Duodenal mucosa (tissue), 2 donors: ENCODE results near the gene FGF5.

ENCODE experiments used
- H3K27ac ChIP-seq: one replicate; pipeline ENCODE4 v1.7.0; 2013; ENCODE audit warnings: low read depth, low read length
- H3K27me3 ChIP-seq, 2 donors: one replicate each; pipeline ENCODE4 v1.7.0; 2013; ENCODE audit warnings: low read length in 2 of 2, control low read depth in 1 of 2; ENCODE audit not compliant: insufficient read depth in 2 of 2, control insufficient read depth in 1 of 2
- H3K36me3 ChIP-seq, 2 donors: one replicate each; pipeline ENCODE4 v1.7.0; 2013; ENCODE audit warnings: low read length in 2 of 2, control low read depth in 1 of 2; ENCODE audit not compliant: insufficient read depth in 2 of 2, control insufficient read depth in 1 of 2
- H3K4me1 ChIP-seq, 2 donors: one replicate each; pipeline ENCODE4 v1.7.0; 2013; ENCODE audit warnings: low read length in 2 of 2, control low read depth in 1 of 2; ENCODE audit not compliant: insufficient read depth in 2 of 2, control insufficient read depth in 1 of 2
- H3K4me3 ChIP-seq, 2 donors: one replicate each; pipeline ENCODE4 v1.7.0; 2013; ENCODE audit warnings: low read length in 2 of 2, low read depth in 1 of 2
- H3K9ac ChIP-seq, 2 donors: one replicate each; pipeline ENCODE4 v1.7.0; 2013; ENCODE audit warnings: low read length in 2 of 2, low read depth in 1 of 2
- H3K9me3 ChIP-seq, 2 donors: one replicate each; pipeline ENCODE4 v1.7.0; 2013; ENCODE audit warnings: low read length in 2 of 2, control low read depth in 1 of 2; ENCODE audit not compliant: control insufficient read depth in 1 of 2

FGF5 gene

GRCh38 chr4:80252953-80253352, 13.5 kb upstream of the FGF5 start:
- H3K4me3 ChIP-seq = no peak overlapping the region
- H3K4me1 ChIP-seq = no peaks in the 10 kb centered on the region
- H3K9me3 ChIP-seq = no peaks in the 10 kb centered on the region
- no peaks in the 10 kb centered on the region for H3K36me3 ChIP-seq
- H3K27me3 ChIP-seq = peaks cover 3 to 17% of the 10 kb centered on the region in 2 donors
- no peak overlapping the region for H3K9ac ChIP-seq
- H3K27ac ChIP-seq = no peak overlapping the region

GRCh38 chr4:80253510-80253909, 13.0 kb upstream of the FGF5 start:
- H3K4me3 ChIP-seq = no peak overlapping the region

GRCh38 chr4:80254114-80254513, 12.3 kb upstream of the FGF5 start:
- H3K4me1 ChIP-seq = no peaks in the 10 kb centered on the region
- H3K36me3 ChIP-seq = no peaks in the 10 kb centered on the region
- no peak overlapping the region for H3K9ac ChIP-seq
- H3K9me3 ChIP-seq = no peaks in the 10 kb centered on the region
- H3K27me3 ChIP-seq = peaks cover 3 to 17% of the 10 kb centered on the region in 2 donors
- no peak overlapping the region for H3K27ac ChIP-seq
- no peak overlapping the region for H3K4me3 ChIP-seq

More at GRCh38 chr4:80253510-80253909, 13.0 kb upstream of the FGF5 start:
- H3K9me3 ChIP-seq = no peaks in the 10 kb centered on the region
- peaks cover 3 to 17% of the 10 kb centered on the region in 2 donors for H3K27me3 ChIP-seq
- H3K4me1 ChIP-seq = no peaks in the 10 kb centered on the region
- no peak overlapping the region for H3K27ac ChIP-seq
- no peak overlapping the region for H3K9ac ChIP-seq
- H3K36me3 ChIP-seq = no peaks in the 10 kb centered on the region

- Histone ChIP-seq H3K27ac (no peak overlapping the region), H3K4me1 (no peaks in the 10 kb centered on the region), H3K4me3 (no peak overlapping the region), H3K9me3 (no peaks in the 10 kb centered on the region), H3K36me3 (no peaks in the 10 kb centered on the region), H3K27me3 (peaks cover 3 to 17% of the 10 kb centered on the region in 2 donors), H3K9ac (no peak overlapping the region)
Measured at GRCh38 chr4:80255329-80256095, 11.0 kb upstream of the FGF5 start.

GRCh38 chr4:80257851-80258250, 8.6 kb upstream of the FGF5 start:
- no peak overlapping the region for H3K4me3 ChIP-seq
- no peaks in the 10 kb centered on the region for H3K36me3 ChIP-seq
- H3K27ac ChIP-seq = no peak overlapping the region
- H3K27me3 ChIP-seq = peaks cover 4 to 19% of the 10 kb centered on the region in 2 donors
- no peaks in the 10 kb centered on the region for H3K4me1 ChIP-seq
- H3K9ac ChIP-seq = no peak overlapping the region
- H3K9me3 ChIP-seq = no peaks in the 10 kb centered on the region

GRCh38 chr4:80259012-80259411, 7.5 kb upstream of the FGF5 start:
- H3K4me1 ChIP-seq = no peaks in the 10 kb centered on the region
- H3K36me3 ChIP-seq = no peaks in the 10 kb centered on the region
- H3K27me3 ChIP-seq = peaks cover 13 to 31% of the 10 kb centered on the region in 2 donors
- no peak overlapping the region for H3K9ac ChIP-seq
- H3K4me3 ChIP-seq = no peak overlapping the region
- no peaks in the 10 kb centered on the region for H3K9me3 ChIP-seq
- H3K27ac ChIP-seq = no peak overlapping the region

- peaks cover 20 to 37% of the 10 kb centered on the region in 2 donors for H3K27me3 ChIP-seq
- no peaks in the 10 kb centered on the region for H3K9me3 ChIP-seq
- no peak overlapping the region for H3K9ac ChIP-seq
- H3K27ac ChIP-seq = no peak overlapping the region
- no peaks in the 10 kb centered on the region for H3K4me1 ChIP-seq
- no peaks in the 10 kb centered on the region for H3K36me3 ChIP-seq
- no peak overlapping the region for H3K4me3 ChIP-seq
Measured at GRCh38 chr4:80259817-80260216, 6.6 kb upstream of the FGF5 start.

- H3K9ac ChIP-seq = no peak overlapping the region
- peaks cover 36 to 44% of the 10 kb centered on the region in 2 donors for H3K27me3 ChIP-seq
- H3K27ac ChIP-seq = no peak overlapping the region
- no peaks in the 10 kb centered on the region for H3K36me3 ChIP-seq
- no peak overlapping the region for H3K4me3 ChIP-seq
- peaks cover 8 to 11% of the 10 kb centered on the region in 2 donors for H3K4me1 ChIP-seq
- no peaks in the 10 kb centered on the region for H3K9me3 ChIP-seq
Measured at GRCh38 chr4:80261989-80262600, 4.4 kb upstream of the FGF5 start.

- no peaks in the 10 kb centered on the region for H3K9me3 ChIP-seq
- no peak overlapping the region for H3K27ac ChIP-seq
- H3K4me1 ChIP-seq = peaks cover 8 to 11% of the 10 kb centered on the region in 2 donors
- no peak overlapping the region for H3K9ac ChIP-seq
- no peaks in the 10 kb centered on the region for H3K36me3 ChIP-seq
- H3K4me3 ChIP-seq = no peak overlapping the region
- peaks cover 49 to 61% of the 10 kb centered on the region in 2 donors for H3K27me3 ChIP-seq
Measured at GRCh38 chr4:80263541-80264351, 2.7 kb upstream of the FGF5 start.

- peaks cover 8 to 11% of the 10 kb centered on the region in 2 donors for H3K4me1 ChIP-seq
- no peak overlapping the region for H3K27ac ChIP-seq
- H3K9ac ChIP-seq = no peak overlapping the region
- H3K36me3 ChIP-seq = no peaks in the 10 kb centered on the region
- no peak overlapping the region for H3K4me3 ChIP-seq
- H3K27me3 ChIP-seq = peaks cover 54 to 66% of the 10 kb centered on the region in 2 donors
- H3K9me3 ChIP-seq = no peaks in the 10 kb centered on the region
Measured at GRCh38 chr4:80264352-80264647, 2.2 kb upstream of the FGF5 start.
